DND-41 (cell line): ENCODE results near the gene CELA2B.

Experiments used
- ATAC-seq: fragments of 200-7000 bp; cut with Tn5 transposase; 3 replicates; pipeline ENCODE4 v1.9.1; 2021; ENCODE audit warnings: low read depth; ENCODE audit not compliant: insufficient read depth
- DNase-seq: peaks from one replicate; pipeline ENCODE4 v3.0.0-alpha.2; 2020
- H2AFZ ChIP-seq: 2 replicates; pipeline ENCODE4 v1.6.0; 2012; ENCODE audit warnings: low read depth, low read length
- H3K27ac ChIP-seq: 2 replicates; pipeline ENCODE4 v1.5.1; 2012; ENCODE audit warnings: low read length, inconsistent platforms
- H3K27me3 ChIP-seq: fragments of 200-600 bp; sonication (generic); 2 replicates; pipeline ENCODE4 v1.6.0; 2012; ENCODE audit warnings: low read length, mild to moderate bottlenecking, inconsistent platforms; ENCODE audit not compliant: insufficient read depth, poor library complexity
- H3K36me3 ChIP-seq: 2 replicates; pipeline ENCODE4 v1.5.1; 2012; ENCODE audit warnings: low read length, inconsistent platforms; ENCODE audit not compliant: insufficient read depth
- H3K4me1 ChIP-seq: 2 replicates; pipeline ENCODE4 v1.5.1; 2012; ENCODE audit warnings: mild to moderate bottlenecking, low read length; ENCODE audit not compliant: insufficient read depth
- H3K4me2 ChIP-seq: 2 replicates; pipeline ENCODE4 v1.6.0; 2012; ENCODE audit warnings: mild to moderate bottlenecking, moderate library complexity, low read length, inconsistent platforms; ENCODE audit not compliant: insufficient read depth
- H3K4me3 ChIP-seq, 2 experiments: fragments of 200-600 bp in 1 of 2; shearing (Covaris generic) in 1 of 2; 2 replicates each; pipeline ENCODE4 v1.5.1; 2012 to 2016; ENCODE audit warnings: inconsistent platforms in 2 of 2, low read length in 2 of 2, mild to moderate bottlenecking in 2 of 2, low read depth in 1 of 2, moderate library complexity in 1 of 2
- H3K79me2 ChIP-seq: 2 replicates; pipeline ENCODE4 v1.6.0; 2012; ENCODE audit warnings: low read length, inconsistent platforms; ENCODE audit not compliant: insufficient read depth
- H3K9ac ChIP-seq: 2 replicates; pipeline ENCODE4 v1.6.0; 2012; ENCODE audit warnings: low read depth, mild to moderate bottlenecking, inconsistent platforms, low read length, moderate library complexity
- H3K9me3 ChIP-seq: 2 replicates; pipeline ENCODE4 v1.5.1; 2012; ENCODE audit warnings: low read length, moderate library complexity, mild to moderate bottlenecking, inconsistent platforms; ENCODE audit not compliant: insufficient read depth, severe bottlenecking
- H4K20me1 ChIP-seq: 2 replicates; pipeline ENCODE4 v1.6.0; 2012; ENCODE audit warnings: low read length; ENCODE audit not compliant: insufficient read depth
- EZH2 ChIP-seq: IDR thresholded peaks from 3 replicates; pipeline ENCODE4 v1.6.1; 2012; ENCODE audit warnings: borderline replicate concordance, low read depth, mild to moderate bottlenecking, moderate library complexity, low read length, inconsistent platforms; ENCODE audit not compliant: severe bottlenecking
- TF ChIP-seq, protein P1 (sequence below): IDR thresholded peaks from 2 replicates; pipeline ENCODE4 v1.5.1; 2012; ENCODE audit warnings: borderline replicate concordance, low read length, moderate library complexity, mild to moderate bottlenecking; ENCODE audit not compliant: poor library complexity, severe bottlenecking; ENCODE audit errors: extremely low read depth

The CELA2B gene

DNA sequence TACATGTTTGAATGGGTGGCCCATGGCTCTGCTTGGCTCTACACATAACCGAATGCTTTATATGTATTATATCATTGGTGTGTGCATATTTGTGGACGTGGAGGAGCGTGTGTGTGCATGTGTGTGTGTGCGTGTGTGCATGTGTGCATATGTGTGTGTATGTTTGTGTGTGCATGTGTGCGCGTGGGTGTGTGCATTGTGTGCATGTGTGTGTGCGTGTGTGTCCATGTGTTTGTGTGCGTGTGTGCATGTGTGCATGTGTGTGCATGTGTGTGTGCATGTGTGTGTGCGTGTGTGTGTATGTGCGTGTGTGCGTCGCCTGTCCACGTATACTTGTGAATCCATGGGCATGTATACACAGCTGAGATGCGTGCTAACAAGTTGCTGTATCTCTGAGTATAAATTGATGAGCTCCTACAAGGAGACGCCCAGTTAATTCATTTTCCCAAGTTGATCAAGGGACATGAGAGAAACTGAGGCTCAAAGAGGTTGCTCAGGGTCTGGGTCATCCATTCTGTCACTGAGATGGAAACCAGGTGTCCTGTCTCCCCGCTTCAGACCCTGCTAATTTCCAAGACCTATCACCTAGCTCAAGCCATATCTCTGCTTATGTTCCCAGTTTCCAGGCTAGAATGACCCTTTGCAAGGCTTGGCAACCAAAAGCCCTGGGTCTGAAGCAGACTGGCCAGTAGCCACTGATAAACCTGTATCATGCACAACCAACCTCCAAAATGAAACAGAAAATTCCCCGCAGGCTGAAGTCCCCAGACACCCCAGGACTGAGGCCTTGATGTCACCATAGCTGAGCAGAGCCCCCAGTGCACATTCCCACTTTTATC is 40.4 kb upstream of the CELA2B start:
- Histone ChIP-seq H3K9me3 (no peaks in the 10 kb centered on the region), H3K4me2 (no peak overlapping the region), H3K27me3 (no peaks in the 10 kb centered on the region), H3K36me3 (no peaks in the 10 kb centered on the region), H4K20me1 (0 out of 2 replicates have a peak, but pooled peaks cover 2% of the 10 kb centered on the region), H3K4me1 (no peaks in the 10 kb centered on the region), H3K79me2 (no peaks in the 10 kb centered on the region), H3K9ac (no peak overlapping the region), H3K4me3 (no peak overlapping the region), H3K27ac (no peak overlapping the region), H2AFZ (no peak overlapping the region)
- TF ChIP-seq, protein P1, sequence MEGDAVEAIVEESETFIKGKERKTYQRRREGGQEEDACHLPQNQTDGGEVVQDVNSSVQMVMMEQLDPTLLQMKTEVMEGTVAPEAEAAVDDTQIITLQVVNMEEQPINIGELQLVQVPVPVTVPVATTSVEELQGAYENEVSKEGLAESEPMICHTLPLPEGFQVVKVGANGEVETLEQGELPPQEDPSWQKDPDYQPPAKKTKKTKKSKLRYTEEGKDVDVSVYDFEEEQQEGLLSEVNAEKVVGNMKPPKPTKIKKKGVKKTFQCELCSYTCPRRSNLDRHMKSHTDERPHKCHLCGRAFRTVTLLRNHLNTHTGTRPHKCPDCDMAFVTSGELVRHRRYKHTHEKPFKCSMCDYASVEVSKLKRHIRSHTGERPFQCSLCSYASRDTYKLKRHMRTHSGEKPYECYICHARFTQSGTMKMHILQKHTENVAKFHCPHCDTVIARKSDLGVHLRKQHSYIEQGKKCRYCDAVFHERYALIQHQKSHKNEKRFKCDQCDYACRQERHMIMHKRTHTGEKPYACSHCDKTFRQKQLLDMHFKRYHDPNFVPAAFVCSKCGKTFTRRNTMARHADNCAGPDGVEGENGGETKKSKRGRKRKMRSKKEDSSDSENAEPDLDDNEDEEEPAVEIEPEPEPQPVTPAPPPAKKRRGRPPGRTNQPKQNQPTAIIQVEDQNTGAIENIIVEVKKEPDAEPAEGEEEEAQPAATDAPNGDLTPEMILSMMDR, result no peak
- TF ChIP-seq EZH2, result no peak
- no peak for DNase-seq
- no peak for ATAC-seq

DNA sequence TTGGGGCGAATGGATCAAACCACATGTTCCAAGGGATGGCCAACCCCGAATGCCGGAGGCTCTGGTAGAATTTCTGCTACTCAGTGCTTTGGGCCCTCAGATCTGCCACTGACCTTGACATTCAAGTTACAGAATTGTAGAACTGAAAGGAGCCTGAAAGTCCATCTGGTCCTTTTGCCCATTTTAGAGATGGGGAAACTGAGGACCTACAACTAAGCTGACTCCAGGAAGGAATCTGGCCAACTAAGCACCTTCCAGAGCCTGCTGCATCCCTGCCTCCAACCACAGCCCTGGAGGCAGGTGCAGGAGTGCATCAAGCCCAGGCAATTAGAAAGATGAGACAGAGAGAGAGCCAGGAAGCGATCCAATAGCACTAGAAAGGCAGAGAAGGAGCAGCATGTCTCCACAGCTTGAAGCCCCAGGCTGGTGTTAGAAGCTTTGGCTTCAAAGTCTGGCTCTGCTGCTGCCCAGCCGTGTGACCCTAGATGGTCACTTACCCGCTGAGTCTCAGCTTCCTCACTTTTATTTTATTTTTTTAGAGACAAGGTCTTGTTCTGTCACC is 38.9 kb upstream of the CELA2B start:
- ATAC-seq, result no peak
- H4K20me1 ChIP-seq, result no peaks in the 10 kb centered on the region
- no peak overlapping the region for H2AFZ ChIP-seq
- H3K36me3 ChIP-seq, result no peaks in the 10 kb centered on the region
- H3K4me3 ChIP-seq, result no peak overlapping the region
- no peaks in the 10 kb centered on the region for H3K9me3 ChIP-seq
- no peaks in the 10 kb centered on the region for H3K79me2 ChIP-seq
- DNase-seq, result no peak
- TF ChIP-seq, protein P1, result no peak
- no peak for TF ChIP-seq EZH2
- H3K27ac ChIP-seq, result no peak overlapping the region
- H3K4me1 ChIP-seq, result no peaks in the 10 kb centered on the region
- no peak overlapping the region for H3K4me2 ChIP-seq
- H3K27me3 ChIP-seq, result no peaks in the 10 kb centered on the region
- no peak overlapping the region for H3K9ac ChIP-seq

DNA sequence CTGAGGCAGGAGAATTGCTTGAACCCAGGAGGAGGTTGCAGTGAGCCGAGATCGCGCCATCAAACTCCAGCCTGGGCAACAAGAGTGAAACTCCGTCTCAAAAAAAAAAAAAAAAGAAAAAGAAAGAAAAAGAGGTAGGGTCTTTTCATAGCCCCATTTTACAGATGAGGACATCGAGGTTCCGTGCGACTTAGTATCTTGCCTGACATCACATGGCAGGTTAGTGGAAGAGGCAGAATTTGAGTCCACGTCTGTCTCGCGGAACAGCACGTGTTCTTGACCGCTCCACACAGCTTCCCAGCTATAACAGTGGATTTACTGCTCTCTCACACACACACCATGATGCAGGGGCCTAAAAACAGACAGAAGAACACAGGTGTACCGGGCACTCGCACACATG is 36.6 kb upstream of the CELA2B start:
- no peaks in the 10 kb centered on the region for H3K9me3 ChIP-seq
- TF ChIP-seq, protein P1, result no peak
- TF ChIP-seq EZH2, result no peak
- no peak for DNase-seq
- no peak overlapping the region for H2AFZ ChIP-seq
- no peak overlapping the region for H3K27ac ChIP-seq
- 0 out of 2 replicates have a peak, but pooled peaks cover 1% of the 10 kb centered on the region for H4K20me1 ChIP-seq
- H3K36me3 ChIP-seq, result no peaks in the 10 kb centered on the region
- H3K79me2 ChIP-seq, result no peaks in the 10 kb centered on the region
- no peak overlapping the region for H3K4me2 ChIP-seq
- H3K9ac ChIP-seq, result no peak overlapping the region
- ATAC-seq, result no peak
- H3K27me3 ChIP-seq, result no peaks in the 10 kb centered on the region
- H3K4me1 ChIP-seq, result no peaks in the 10 kb centered on the region
- H3K4me3 ChIP-seq, result no peak overlapping the region
